H9 (cell line): Measurements from ENCODE around the gene RPUSD2. TPM values are rescaled to one million over a fixed set of nuclear protein-coding genes. Genes with fewer than 3 reads are reported as not detected.

Experiments
- DNase-seq: peaks from one replicate; pipeline ENCODE4 v3.0.0-alpha.2; 2017
- H2AFZ ChIP-seq: one replicate; pipeline ENCODE4 v1.6.1; 2013; ENCODE audit warnings: mild to moderate bottlenecking, low read length, control low read depth, moderate library complexity
- H2AK5ac ChIP-seq: 2 replicates; pipeline ENCODE4 v1.6.1; 2013; ENCODE audit warnings: low read length, control low read depth, mixed read lengths; ENCODE audit not compliant: insufficient read length
- H2BK120ac ChIP-seq: one replicate; pipeline ENCODE4 v1.6.1; 2013; ENCODE audit warnings: low read depth, mild to moderate bottlenecking, low read length, control low read depth, inconsistent platforms; ENCODE audit not compliant: poor library complexity, severe bottlenecking
- H2BK12ac ChIP-seq: 2 replicates; pipeline ENCODE4 v1.6.1; 2013; ENCODE audit warnings: low read length, control low read depth, mixed read lengths, low read depth; ENCODE audit not compliant: insufficient read length
- H2BK15ac ChIP-seq: 2 replicates; pipeline ENCODE4 v1.6.1; 2013; ENCODE audit warnings: low read depth, low read length, control low read depth
- H2BK20ac ChIP-seq: one replicate; pipeline ENCODE4 v1.6.1; 2013; ENCODE audit warnings: low read depth, mild to moderate bottlenecking, low read length, control low read depth, inconsistent platforms; ENCODE audit not compliant: poor library complexity, severe bottlenecking
- H2BK5ac ChIP-seq: 2 replicates; pipeline ENCODE4 v1.6.1; 2013; ENCODE audit warnings: low read length, control low read depth, mixed read lengths; ENCODE audit not compliant: insufficient read length
- H3K14ac ChIP-seq: 2 replicates; pipeline ENCODE4 v1.6.1; 2013; ENCODE audit warnings: low read length, control low read depth; ENCODE audit not compliant: insufficient read depth
- H3K18ac ChIP-seq: 2 replicates; pipeline ENCODE4 v1.6.1; 2013; ENCODE audit warnings: low read depth, mild to moderate bottlenecking, mixed read lengths, low read length, control low read depth; ENCODE audit not compliant: insufficient read length
- H3K23ac ChIP-seq: 2 replicates; pipeline ENCODE4 v1.6.1; 2013; ENCODE audit warnings: low read length, control low read depth, mixed read lengths, low read depth; ENCODE audit not compliant: insufficient read length
- H3K23me2 ChIP-seq: 2 replicates; pipeline ENCODE4 v1.6.1; 2013; ENCODE audit warnings: low read depth, mild to moderate bottlenecking, mixed read lengths, low read length, control low read depth; ENCODE audit not compliant: insufficient read length, poor library complexity, severe bottlenecking
- H3K27ac ChIP-seq: 2 replicates; pipeline ENCODE4 v1.5.1; 2013; ENCODE audit warnings: low read length, control low read depth, mixed read lengths, low read depth; ENCODE audit not compliant: insufficient read length
- H3K27me3 ChIP-seq: 2 replicates; pipeline ENCODE4 v1.6.1; 2013; ENCODE audit warnings: low read length, control low read depth, inconsistent platforms; ENCODE audit not compliant: insufficient read depth
- H3K4ac ChIP-seq: 2 replicates; pipeline ENCODE4 v1.6.1; 2013; ENCODE audit warnings: low read depth, mild to moderate bottlenecking, control low read depth, inconsistent platforms, low read length, moderate library complexity
- H3K4me1 ChIP-seq: 2 replicates; pipeline ENCODE4 v1.6.1; 2013; ENCODE audit warnings: low read length, control low read depth, inconsistent platforms; ENCODE audit not compliant: insufficient read depth
- H3K4me2 ChIP-seq: 2 replicates; pipeline ENCODE4 v1.6.1; 2013; ENCODE audit warnings: low read length, control low read depth, mixed read lengths; ENCODE audit not compliant: insufficient read length, insufficient read depth
- H3K56ac ChIP-seq: 2 replicates; pipeline ENCODE4 v1.6.1; 2013; ENCODE audit warnings: low read depth, mild to moderate bottlenecking, mixed read lengths, low read length, control low read depth; ENCODE audit not compliant: insufficient read length
- H3K79me1 ChIP-seq: 2 replicates; pipeline ENCODE4 v1.6.1; 2013; ENCODE audit warnings: low read depth, mild to moderate bottlenecking, moderate library complexity, low read length, control low read depth, inconsistent platforms; ENCODE audit not compliant: insufficient read depth, poor library complexity, severe bottlenecking
- H3K79me2 ChIP-seq: 2 replicates; pipeline ENCODE4 v1.6.1; 2013; ENCODE audit warnings: low read length, control low read depth, inconsistent platforms; ENCODE audit not compliant: insufficient read depth
- H3K9ac ChIP-seq: 2 replicates; pipeline ENCODE4 v1.6.1; 2013; ENCODE audit warnings: low read length, control low read depth, mixed read lengths; ENCODE audit not compliant: insufficient read length; ENCODE audit errors: extremely low read depth
- H3K9me3 ChIP-seq: one replicate; pipeline ENCODE4 v1.6.1; 2013; ENCODE audit warnings: low read depth, low read length, inconsistent platforms; ENCODE audit not compliant: control insufficient read depth
- H3T11ph ChIP-seq: one replicate; pipeline ENCODE4 v1.6.1; 2013; ENCODE audit warnings: mild to moderate bottlenecking, low read length, control low read depth, inconsistent platforms
- H4K20me1 ChIP-seq: one replicate; pipeline ENCODE4 v1.6.1; 2013; ENCODE audit not compliant: control insufficient read depth, insufficient read length, insufficient read depth
- H4K5ac ChIP-seq: 2 replicates; pipeline ENCODE4 v1.6.1; 2013; ENCODE audit warnings: low read depth, mild to moderate bottlenecking, mixed read lengths, low read length, control low read depth; ENCODE audit not compliant: insufficient read length
- H4K8ac ChIP-seq: replicated peaks from 2 replicates; pipeline ENCODE4 v1.6.1; 2013; ENCODE audit warnings: low read length, control low read depth, mixed read lengths, low read depth; ENCODE audit not compliant: insufficient read length
- H4K91ac ChIP-seq: 2 replicates; pipeline ENCODE4 v1.6.1; 2013; ENCODE audit warnings: low read depth, mild to moderate bottlenecking, moderate library complexity, mixed read lengths, low read length, control low read depth; ENCODE audit not compliant: insufficient read length
- H3K27ac Mint-ChIP-seq, 3 experiments: 2 replicates in 2 of 3; 3 replicates in 1 of 3; pipeline ENCODE4 v1.8.0; 2020 to 2021; ENCODE audit warnings: mixed read lengths in 3 of 3, mild to moderate bottlenecking in 1 of 3, moderate library complexity in 1 of 3
- H3K27me3 Mint-ChIP-seq: 2 replicates; pipeline ENCODE4 v1.8.0; 2021; ENCODE audit warnings: low read depth, mild to moderate bottlenecking, moderate library complexity, mixed read lengths
- H3K36me3 Mint-ChIP-seq, 3 experiments: 2 replicates in 2 of 3; 3 replicates in 1 of 3; pipeline ENCODE4 v1.8.0; 2020 to 2021; ENCODE audit warnings: low read depth in 3 of 3, mixed read lengths in 3 of 3; ENCODE audit not compliant: insufficient read depth in 1 of 3
- H3K4me1 Mint-ChIP-seq, 2 experiments: 2 replicates each; pipeline ENCODE4 v1.8.0; 2020; ENCODE audit warnings: mixed read lengths in 2 of 2
- H3K4me3 Mint-ChIP-seq, 2 experiments: 2 replicates in 1 of 2; 3 replicates in 1 of 2; pipeline ENCODE4 v1.8.0; 2020 to 2021; ENCODE audit warnings: mild to moderate bottlenecking in 2 of 2, mixed read lengths in 2 of 2, moderate library complexity in 1 of 2
- H3K9me3 Mint-ChIP-seq, 2 experiments: 2 replicates in 1 of 2; 3 replicates in 1 of 2; pipeline ENCODE4 v1.8.0; 2020; ENCODE audit warnings: mild to moderate bottlenecking in 2 of 2, mixed read lengths in 2 of 2, moderate library complexity in 1 of 2
- total RNA-seq: library from RNA; stranded (reverse); gene quantifications from 2 replicates; pipeline ENCODE4 v1.2.1, GENCODE V29; 2021
- TF ChIP-seq, protein P1 (sequence below): fragments of 200-600 bp; sonication (generic); conservative IDR thresholded peaks from 3 replicates; pipeline ENCODE4 v1.8.0; 2021; ENCODE audit warnings: antibody characterized with exemption, mild to moderate bottlenecking

RPUSD2 gene
- total RNA-seq, 1 experiment from 2014 or later = 25.7 TPM

DNA sequence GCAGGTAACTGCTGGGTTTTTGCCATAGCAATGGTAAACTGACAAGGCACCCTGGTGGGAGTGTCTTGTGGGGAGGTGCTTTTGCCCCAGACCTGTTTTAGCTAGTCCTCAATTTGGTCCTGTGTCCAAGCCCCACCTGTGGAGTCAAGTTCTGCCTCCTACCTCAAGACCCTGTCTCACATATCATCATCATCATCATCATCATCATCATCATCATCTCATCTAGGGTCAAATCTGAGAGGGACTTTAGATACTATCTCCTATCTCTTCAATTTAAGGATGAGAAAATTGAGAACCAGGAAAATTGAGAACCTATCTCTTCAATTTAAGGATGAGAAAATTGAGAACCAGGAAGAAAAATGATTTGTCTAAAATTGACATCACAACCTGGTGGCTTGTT lies 34.8 kb downstream of the RPUSD2 start:
- Mint-ChIP-seq H3K4me3 (no peak overlapping the region), H3K4me1 (no peaks in the 10 kb centered on the region), H3K27ac (no peak overlapping the region), H3K36me3 (peaks cover 0 to 10% (median 7%) of the 10 kb centered on the region in 3 experiments; a peak in 5 of 7 replicates), H3K9me3 (no peaks in the 10 kb centered on the region), H3K27me3 (no peaks in the 10 kb centered on the region)
- no peak overlapping the region for H4K8ac ChIP-seq
- no peak overlapping the region for H3K14ac ChIP-seq
- H3K18ac ChIP-seq = no peak overlapping the region
- H4K5ac ChIP-seq = no peak overlapping the region
- H3T11ph ChIP-seq = no peak overlapping the region
- no peaks in the 10 kb centered on the region for H3K4me1 ChIP-seq
- no peaks in the 10 kb centered on the region for H3K9me3 ChIP-seq
- no peak overlapping the region for H2BK5ac ChIP-seq
- H3K56ac ChIP-seq = no peak overlapping the region
- no peak overlapping the region for H2AK5ac ChIP-seq
- no peak for DNase-seq
- no peak overlapping the region for H3K9ac ChIP-seq
- H2BK120ac ChIP-seq = no peak overlapping the region
- H3K23me2 ChIP-seq = no peaks in the 10 kb centered on the region
- no peak overlapping the region for H3K27ac ChIP-seq
- TF ChIP-seq, protein P1, sequence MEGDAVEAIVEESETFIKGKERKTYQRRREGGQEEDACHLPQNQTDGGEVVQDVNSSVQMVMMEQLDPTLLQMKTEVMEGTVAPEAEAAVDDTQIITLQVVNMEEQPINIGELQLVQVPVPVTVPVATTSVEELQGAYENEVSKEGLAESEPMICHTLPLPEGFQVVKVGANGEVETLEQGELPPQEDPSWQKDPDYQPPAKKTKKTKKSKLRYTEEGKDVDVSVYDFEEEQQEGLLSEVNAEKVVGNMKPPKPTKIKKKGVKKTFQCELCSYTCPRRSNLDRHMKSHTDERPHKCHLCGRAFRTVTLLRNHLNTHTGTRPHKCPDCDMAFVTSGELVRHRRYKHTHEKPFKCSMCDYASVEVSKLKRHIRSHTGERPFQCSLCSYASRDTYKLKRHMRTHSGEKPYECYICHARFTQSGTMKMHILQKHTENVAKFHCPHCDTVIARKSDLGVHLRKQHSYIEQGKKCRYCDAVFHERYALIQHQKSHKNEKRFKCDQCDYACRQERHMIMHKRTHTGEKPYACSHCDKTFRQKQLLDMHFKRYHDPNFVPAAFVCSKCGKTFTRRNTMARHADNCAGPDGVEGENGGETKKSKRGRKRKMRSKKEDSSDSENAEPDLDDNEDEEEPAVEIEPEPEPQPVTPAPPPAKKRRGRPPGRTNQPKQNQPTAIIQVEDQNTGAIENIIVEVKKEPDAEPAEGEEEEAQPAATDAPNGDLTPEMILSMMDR = no peak
- no peak overlapping the region for H4K91ac ChIP-seq
- H2BK15ac ChIP-seq = no peak overlapping the region
- no peak overlapping the region for H3K4me2 ChIP-seq
- no peak overlapping the region for H2AFZ ChIP-seq
- H2BK12ac ChIP-seq = no peak overlapping the region
- no peaks in the 10 kb centered on the region for H3K79me2 ChIP-seq
- no peak overlapping the region for H3K23ac ChIP-seq
- no peaks in the 10 kb centered on the region for H3K27me3 ChIP-seq
- peaks cover under 1% of the 10 kb centered on the region for H3K79me1 ChIP-seq
- no peak overlapping the region for H3K4ac ChIP-seq
- no peak overlapping the region for H2BK20ac ChIP-seq
- no peaks in the 10 kb centered on the region for H4K20me1 ChIP-seq
